Measurements from ENCODE around the gene RDH16. TPM values are rescaled to one million over a fixed set of nuclear protein-coding genes. Genes with fewer than 3 reads are reported as not detected.
A peak's percentile ranks its signal among the peaks of the same experiment; 100 is the strongest.
"Not testable (repeated sequence)": the region's sequence is repeated elsewhere in the genome, so short reads cannot be mapped to it uniquely, and the experiment has no call there.

Gene RDH16
- total RNA-seq, 1 experiment from 2014 or later, result 0.06 TPM

DNA sequence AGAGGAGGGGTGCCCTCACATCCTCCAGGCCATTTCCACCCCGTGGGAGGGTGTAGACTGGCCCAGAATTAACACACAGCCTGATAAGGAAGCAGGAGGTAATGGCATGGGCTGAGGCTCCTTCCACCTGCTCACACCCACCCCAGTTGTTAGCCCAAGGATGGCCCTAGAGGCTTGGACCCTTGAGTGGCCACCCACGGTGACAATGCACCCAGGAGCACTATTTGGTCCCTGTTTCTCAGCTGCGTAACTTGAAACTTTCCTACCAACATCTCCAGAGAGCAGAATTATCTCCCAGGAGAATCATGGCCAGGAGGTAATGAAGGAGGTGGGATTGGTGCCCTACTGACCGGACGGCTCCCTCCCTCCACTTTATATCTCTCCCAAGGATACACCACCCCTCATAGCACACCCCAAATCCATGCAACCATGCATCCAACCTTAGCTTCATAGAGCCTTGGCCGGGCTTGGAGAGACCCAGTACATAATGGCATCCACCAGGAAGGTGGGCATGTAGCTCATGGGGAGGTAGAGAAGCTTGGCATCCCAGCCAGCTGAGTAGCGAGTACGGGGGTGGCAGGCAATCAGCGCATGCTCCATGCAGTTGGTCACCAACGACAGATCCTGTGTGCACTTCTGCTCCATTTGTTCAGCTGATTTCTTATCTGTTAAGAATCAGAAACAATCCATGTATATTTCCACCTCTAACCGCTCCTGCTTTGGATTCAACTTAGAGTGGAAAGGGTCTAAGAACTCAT is 5.6 kb downstream of the RDH16 start:
- Histone ChIP-seq H3K27me3 (no peaks in the 10 kb centered on the region), H3K27ac (no peak overlapping the region), H3K36me3 (no peaks in the 10 kb centered on the region), H3K9me3 (replicated peaks) (no peaks in the 10 kb centered on the region), H3K4me3 (no peak overlapping the region), H3K4me1 (no peaks in the 10 kb centered on the region)
- no peak for DNase-seq

GRCh38 chr12:56948881-56949280 is 8.5 kb downstream of the RDH16 start:
- H3K27me3 ChIP-seq, result no peaks in the 10 kb centered on the region
- no peaks in the 10 kb centered on the region for H3K4me1 ChIP-seq
- H3K9me3 ChIP-seq (replicated peaks), result no peaks in the 10 kb centered on the region
- no peak overlapping the region for H3K4me3 ChIP-seq
- no peaks in the 10 kb centered on the region for H3K36me3 ChIP-seq
- no peak overlapping the region for H3K27ac ChIP-seq
- DNase-seq, result no peak

GRCh38 chr12:56948457-56948777 is 9.0 kb downstream of the RDH16 start:
- Histone ChIP-seq H3K4me3 (no peak overlapping the region), H3K9me3 (replicated peaks) (no peaks in the 10 kb centered on the region), H3K27me3 (no peaks in the 10 kb centered on the region), H3K36me3 (no peaks in the 10 kb centered on the region), H3K4me1 (no peaks in the 10 kb centered on the region), H3K27ac (no peak overlapping the region)
- DNase-seq, result no peak

GRCh38 chr12:56947633-56948456 is 9.6 kb downstream of the RDH16 start:
- H3K4me1 ChIP-seq, result no peaks in the 10 kb centered on the region
- DNase-seq, result no peak
- H3K36me3 ChIP-seq, result no peaks in the 10 kb centered on the region
- no peak overlapping the region for H3K4me3 ChIP-seq
- no peaks in the 10 kb centered on the region for H3K27me3 ChIP-seq
- no peak overlapping the region for H3K27ac ChIP-seq
- H3K9me3 ChIP-seq (replicated peaks), result no peaks in the 10 kb centered on the region

- H3K27me3 ChIP-seq, result no peaks in the 10 kb centered on the region
- no peaks in the 10 kb centered on the region for H3K4me1 ChIP-seq
- no peaks in the 10 kb centered on the region for H3K36me3 ChIP-seq
These were observed 13.5 kb downstream of the RDH16 start for GRCh38 chr12:56943878-56944277.

DNA sequence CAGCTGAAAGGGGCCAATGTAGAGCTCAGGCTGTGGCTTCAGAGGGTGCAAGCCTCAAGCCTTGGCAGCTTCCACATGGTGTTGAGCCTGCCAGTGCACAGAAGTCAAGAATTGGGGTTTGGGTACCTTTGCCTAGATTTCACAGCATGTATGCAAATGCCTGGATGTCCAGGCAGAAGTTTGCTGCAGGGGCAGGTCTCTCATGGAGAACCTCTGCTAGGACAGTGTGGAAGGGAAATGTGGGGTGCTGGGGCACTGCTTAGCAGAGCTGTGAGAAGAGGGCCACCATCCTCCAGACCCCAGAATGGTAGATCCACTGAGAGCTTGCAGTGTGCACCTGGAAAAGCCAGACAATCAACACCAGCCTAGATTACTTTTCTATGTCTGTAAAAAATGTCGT is 14.0 kb downstream of the RDH16 start:
- H3K4me3 ChIP-seq; H3K9me3 ChIP-seq (replicated peaks); H3K4me1 ChIP-seq; H3K27me3 ChIP-seq; DNase-seq; H3K36me3 ChIP-seq; H3K27ac ChIP-seq: not testable (repeated sequence)

More at GRCh38 chr12:56943878-56944277, 13.5 kb downstream of the RDH16 start:
- Histone ChIP-seq H3K27ac (no peak overlapping the region), H3K4me3 (no peak overlapping the region), H3K9me3 (replicated peaks) (no peaks in the 10 kb centered on the region)
- no peak for DNase-seq

DNA sequence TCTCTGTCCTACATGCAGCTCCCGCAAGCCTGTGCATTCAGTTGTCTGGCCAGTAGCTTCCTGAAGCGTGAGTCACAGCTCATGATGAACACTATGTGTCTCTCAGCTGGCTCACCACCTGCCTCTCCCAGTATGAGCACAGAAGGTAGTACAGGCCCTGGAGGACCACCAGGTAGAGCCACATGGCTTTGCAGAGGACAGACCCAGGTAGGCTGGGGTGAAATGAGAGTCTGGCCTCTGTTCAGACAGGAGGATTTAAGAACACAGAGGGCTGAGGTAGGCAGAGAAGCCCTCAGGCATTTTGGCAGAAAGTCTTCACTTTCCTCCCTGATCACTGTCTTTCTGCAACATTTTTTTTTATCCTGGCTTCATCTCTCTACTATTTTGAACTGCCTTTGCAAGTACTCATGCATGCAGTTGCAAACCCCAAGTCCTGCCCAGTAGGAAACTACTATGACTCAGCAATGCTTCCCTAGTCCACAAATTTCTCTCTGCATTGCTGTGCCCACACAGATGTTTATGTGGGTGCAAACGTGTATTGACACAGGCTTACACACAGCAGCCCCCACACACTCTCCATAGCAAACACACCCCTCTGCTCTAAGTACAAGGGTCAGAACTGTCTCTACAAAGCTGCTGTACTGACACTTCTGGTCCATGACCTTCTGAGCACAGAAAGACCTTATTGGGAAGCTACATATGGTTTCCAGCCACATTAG is 15.9 kb downstream of the RDH16 start:
- no peaks in the 10 kb centered on the region for H3K36me3 ChIP-seq
- DNase-seq, result peak in 1 of 2 experiments; percentile 9

GRCh38 chr12:56940942-56941298 is 16.5 kb downstream of the RDH16 start:
- H3K9me3 ChIP-seq (replicated peaks); H3K27me3 ChIP-seq; H3K36me3 ChIP-seq; H3K4me3 ChIP-seq; H3K27ac ChIP-seq; H3K4me1 ChIP-seq; DNase-seq: not testable (repeated sequence)

More for the DNA sequence above, 15.9 kb downstream of the RDH16 start:
- no peaks in the 10 kb centered on the region for H3K9me3 ChIP-seq (replicated peaks)
- no peaks in the 10 kb centered on the region for H3K27me3 ChIP-seq
- H3K4me1 ChIP-seq, result no peaks in the 10 kb centered on the region
- no peak overlapping the region for H3K27ac ChIP-seq
- no peak overlapping the region for H3K4me3 ChIP-seq

- Histone ChIP-seq H3K9me3 (replicated peaks) (no peaks in the 10 kb centered on the region), H3K27me3 (no peaks in the 10 kb centered on the region), H3K36me3 (no peaks in the 10 kb centered on the region), H3K4me1 (peaks cover 7% of the 10 kb centered on the region), H3K27ac (no peak overlapping the region), H3K4me3 (no peak overlapping the region)
- DNase-seq, result no peak
These were observed 21.7 kb downstream of the RDH16 start for GRCh38 chr12:56935752-56936151.

GRCh38 chr12:56935157-56935556 is 22.3 kb downstream of the RDH16 start:
- Histone ChIP-seq H3K36me3 (no peaks in the 10 kb centered on the region), H3K4me3 (no peak overlapping the region), H3K27me3 (no peaks in the 10 kb centered on the region), H3K4me1 (peaks cover 7% of the 10 kb centered on the region), H3K9me3 (replicated peaks) (no peaks in the 10 kb centered on the region), H3K27ac (no peak overlapping the region)
- DNase-seq, result no peak

DNA sequence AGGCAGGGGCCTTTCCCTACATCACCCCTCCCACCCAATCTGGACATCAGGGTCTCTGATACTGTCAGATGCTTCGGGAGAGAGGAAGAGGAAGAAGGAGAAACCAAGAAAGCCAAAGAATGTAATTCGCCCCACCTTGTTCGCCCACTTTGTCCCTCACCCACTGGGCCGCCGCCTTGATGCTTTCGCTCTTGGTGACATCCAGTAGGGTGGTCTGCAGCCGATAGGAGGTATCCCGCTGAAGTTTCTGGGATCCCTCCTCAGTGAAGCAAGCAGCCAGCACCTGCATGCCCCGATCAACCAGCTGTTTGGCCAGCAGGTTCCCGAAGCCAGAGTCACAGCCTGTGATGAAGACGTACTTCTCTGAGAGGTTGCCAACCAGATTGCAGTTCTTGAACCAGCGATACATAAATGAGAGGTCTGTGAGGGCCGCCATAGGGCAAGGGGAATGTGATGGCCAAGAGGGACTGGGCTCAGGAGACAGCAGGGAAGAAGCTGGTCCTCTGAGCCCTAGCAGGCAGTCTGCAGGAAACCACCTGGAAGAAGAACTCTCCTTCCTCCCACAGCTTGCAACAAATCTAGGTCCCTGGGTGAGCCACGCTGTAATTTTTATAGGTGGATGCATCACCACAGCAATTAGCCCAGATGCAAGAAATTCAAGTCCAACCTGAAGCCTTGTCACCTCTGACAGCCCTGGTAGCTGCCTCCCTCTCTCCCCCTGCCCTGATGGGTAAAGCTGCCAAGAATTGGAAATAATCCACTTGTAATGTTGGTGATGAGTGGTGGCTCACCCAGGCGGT is 23.4 kb downstream of the RDH16 start, which contains the start of gene SDR9C7:
Gene SDR9C7 (minus strand): TSS at position 583 of the 800 bp plus-strand sequence. CDS start 147 bp downstream, at position 436.
- no peak for DNase-seq
- H3K9me3 ChIP-seq (replicated peaks), result no peaks in the 10 kb centered on the region
- no peaks in the 10 kb centered on the region for H3K36me3 ChIP-seq

GRCh38 chr12:56932867-56933266 is 24.5 kb downstream of the RDH16 start:
- DNase-seq, result no peak
- Histone ChIP-seq H3K36me3 (no peaks in the 10 kb centered on the region), H3K4me3 (no peak overlapping the region), H3K27me3 (no peaks in the 10 kb centered on the region), H3K4me1 (peaks cover 7% of the 10 kb centered on the region), H3K27ac (no peak overlapping the region), H3K9me3 (replicated peaks) (no peaks in the 10 kb centered on the region)

More for the DNA sequence above, 23.4 kb downstream of the RDH16 start, which contains the start of gene SDR9C7:
- Histone ChIP-seq H3K4me3 (no peak within 1 kb of the TSS), H3K4me1 (peaks cover 7% of the 10 kb centered on the region), H3K27me3 (no peaks in the 10 kb centered on the region), H3K27ac (no peak within 1 kb of the TSS)

GRCh38 chr12:56932146-56932545 is 25.3 kb downstream of the RDH16 start:
- Histone ChIP-seq H3K27ac (no peak overlapping the region), H3K36me3 (no peaks in the 10 kb centered on the region), H3K4me3 (no peak overlapping the region), H3K9me3 (replicated peaks) (no peaks in the 10 kb centered on the region), H3K27me3 (no peaks in the 10 kb centered on the region), H3K4me1 (peaks cover 7% of the 10 kb centered on the region)
- no peak for DNase-seq

DNA sequence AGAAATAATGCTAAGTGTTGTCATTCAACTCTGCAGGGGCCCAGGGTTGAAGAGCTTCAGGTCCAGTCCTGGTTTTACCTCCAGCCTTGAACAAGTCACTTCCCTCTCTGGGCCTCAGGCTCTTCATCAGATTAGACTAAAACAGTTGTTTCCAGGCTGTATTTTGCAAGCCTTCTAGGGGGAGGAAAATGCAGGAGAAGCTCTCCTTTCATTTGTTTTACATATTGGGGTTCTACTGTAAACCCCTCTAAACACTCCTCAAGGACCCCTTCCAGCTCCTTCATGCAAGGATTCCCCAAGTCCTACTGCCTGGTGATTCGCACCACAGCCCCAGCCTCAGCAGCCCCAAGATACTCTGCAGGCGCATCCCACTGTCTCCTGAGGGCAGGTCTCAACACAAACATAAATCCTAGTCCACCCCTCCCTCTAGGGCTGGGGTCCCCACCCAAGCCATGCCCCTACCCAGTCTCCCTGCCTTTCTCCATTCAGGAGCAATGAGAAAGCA is 25.9 kb downstream of the RDH16 start:
- H3K4me1 ChIP-seq, result peaks cover 7% of the 10 kb centered on the region
- no peak overlapping the region for H3K27ac ChIP-seq
- H3K36me3 ChIP-seq, result no peaks in the 10 kb centered on the region
- DNase-seq, result peak; percentile 34 to 60
- no peak overlapping the region for H3K4me3 ChIP-seq
- no peaks in the 10 kb centered on the region for H3K9me3 ChIP-seq (replicated peaks)
- H3K27me3 ChIP-seq, result no peaks in the 10 kb centered on the region
